Glomerular visceral epithelial cell (primary cell): ENCODE data around the gene STARD6.
"Not testable (repeated sequence)": the region's sequence is repeated elsewhere in the genome, so short reads cannot be mapped to it uniquely, and the experiment has no call there.

Experiments used
- DNase-seq: peaks from one replicate; pipeline ENCODE4 v3.0.0-alpha.2; 2016; ENCODE audit errors: extremely low spot score

STARD6 gene, protein sequence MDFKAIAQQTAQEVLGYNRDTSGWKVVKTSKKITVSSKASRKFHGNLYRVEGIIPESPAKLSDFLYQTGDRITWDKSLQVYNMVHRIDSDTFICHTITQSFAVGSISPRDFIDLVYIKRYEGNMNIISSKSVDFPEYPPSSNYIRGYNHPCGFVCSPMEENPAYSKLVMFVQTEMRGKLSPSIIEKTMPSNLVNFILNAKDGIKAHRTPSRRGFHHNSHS

DNA sequence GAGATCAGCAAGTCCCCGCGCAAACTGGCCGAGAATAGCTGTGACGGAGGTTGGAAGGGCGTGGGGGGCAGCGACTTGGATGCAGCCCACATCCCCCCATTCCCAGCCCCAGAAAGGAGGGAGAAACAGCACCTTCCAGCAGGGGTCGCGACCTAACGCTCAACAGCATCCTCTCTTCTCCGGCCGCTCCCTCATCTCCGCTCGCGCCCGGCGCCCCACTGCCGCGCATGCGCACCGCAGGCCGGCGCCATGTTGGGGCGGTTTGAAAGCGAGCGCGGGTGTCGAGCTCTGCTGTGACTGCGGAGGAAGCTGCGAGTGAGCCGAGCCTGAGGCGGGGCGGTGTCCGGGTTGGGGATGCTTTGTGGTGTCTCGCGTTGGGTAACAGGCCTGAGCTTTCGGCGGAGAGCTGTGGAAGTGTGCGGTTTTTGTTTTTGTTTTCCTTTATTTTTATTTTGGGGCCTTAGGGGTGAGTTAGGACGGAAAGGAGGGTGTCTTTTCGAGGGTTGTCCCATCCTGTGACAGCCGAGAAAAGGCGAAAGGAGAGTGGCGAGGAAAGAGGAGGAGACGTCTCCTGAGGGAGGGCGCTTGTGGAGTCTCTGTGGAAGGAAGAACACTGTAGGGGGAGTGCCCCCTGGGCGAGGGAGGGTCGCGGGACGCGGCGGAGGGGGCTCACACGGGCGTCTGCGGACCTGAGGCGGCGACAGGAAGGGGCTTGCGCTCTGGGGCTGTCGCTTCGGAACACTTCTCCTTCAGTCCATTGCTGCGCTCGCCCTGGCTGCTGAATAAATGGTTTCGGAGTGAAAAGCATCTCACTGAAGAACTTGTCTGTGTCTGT is at the start of gene STARD6, which contains the start of gene C18orf54:
Gene STARD6, minus strand, starts transcription at position 199 of the 835 bp plus-strand sequence. CDS start 3,285 bp downstream, outside the sequence.
Gene C18orf54, plus strand, starts transcription at position 247 of the 835 bp plus-strand sequence. CDS start 2,667 bp downstream, outside the sequence.
- DNase-seq = peak; percentile 96

DNA sequence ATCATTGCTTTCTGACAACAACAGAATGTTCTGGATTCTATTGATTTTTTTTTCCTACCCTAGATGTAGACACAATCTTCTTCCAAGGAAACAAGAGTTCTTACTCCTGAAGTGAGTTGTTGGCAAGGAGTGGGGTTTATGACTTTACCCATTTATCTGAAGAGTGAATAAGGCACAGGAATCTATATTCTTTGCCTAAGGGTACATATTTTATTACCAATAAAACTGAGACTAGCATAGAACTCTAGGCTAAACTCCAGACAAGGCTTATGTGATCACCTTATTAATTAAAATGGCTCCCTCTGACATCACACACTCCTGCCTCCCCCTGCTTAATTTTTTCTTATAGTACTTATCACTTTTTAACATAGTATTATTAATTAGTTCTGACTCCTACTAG is 47.6 kb upstream of the STARD6 start:
- no peak for DNase-seq

DNA sequence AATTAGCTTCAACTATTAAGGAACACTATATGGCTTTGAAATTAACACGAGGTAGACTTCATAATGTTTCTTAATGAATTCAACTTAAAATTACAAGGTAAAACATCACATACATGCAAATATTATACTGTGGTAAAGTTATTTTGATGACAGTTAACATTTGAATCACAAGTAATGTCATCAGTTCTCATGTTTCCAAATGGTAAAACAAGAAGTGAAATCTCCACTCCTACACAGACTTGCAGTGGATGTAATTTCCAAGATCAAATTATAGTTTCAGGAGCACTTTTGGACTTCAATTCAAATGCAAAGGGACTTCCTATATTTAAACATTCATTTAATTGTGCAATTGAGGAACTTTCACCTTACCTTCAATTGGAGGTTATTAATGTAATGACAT is 39.1 kb upstream of the STARD6 start:
- no peak for DNase-seq

DNA sequence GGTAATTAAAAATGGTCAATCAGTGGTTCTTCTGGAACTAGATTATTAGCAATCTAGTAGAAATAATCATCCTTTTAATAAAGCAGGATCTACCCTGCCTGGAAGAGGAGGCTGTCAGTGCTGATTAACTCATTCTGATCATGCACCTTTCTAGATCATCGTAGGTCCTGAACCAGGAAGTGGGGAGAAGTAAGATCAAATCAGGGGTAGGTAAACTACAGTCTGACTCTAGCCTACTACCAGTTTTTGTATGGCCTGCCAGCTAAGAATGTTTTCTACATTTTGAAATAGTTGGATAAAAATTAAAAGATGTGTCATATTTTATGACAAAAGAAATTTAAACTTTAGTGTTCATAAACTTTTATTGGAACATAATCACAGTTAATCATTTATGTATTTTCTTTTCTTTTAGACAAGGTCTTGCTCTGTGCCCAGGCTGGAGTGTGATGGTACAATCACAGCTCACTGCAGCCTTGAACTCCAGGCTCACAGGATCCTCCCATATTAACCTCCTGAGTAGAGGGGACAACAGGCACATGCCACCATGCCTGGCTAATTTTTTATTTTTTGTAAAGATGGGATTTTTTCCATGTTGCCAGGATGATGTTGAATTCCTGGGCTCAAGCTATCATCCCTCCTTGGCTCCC is 36.1 kb upstream of the STARD6 start:
- no peak for DNase-seq

DNA sequence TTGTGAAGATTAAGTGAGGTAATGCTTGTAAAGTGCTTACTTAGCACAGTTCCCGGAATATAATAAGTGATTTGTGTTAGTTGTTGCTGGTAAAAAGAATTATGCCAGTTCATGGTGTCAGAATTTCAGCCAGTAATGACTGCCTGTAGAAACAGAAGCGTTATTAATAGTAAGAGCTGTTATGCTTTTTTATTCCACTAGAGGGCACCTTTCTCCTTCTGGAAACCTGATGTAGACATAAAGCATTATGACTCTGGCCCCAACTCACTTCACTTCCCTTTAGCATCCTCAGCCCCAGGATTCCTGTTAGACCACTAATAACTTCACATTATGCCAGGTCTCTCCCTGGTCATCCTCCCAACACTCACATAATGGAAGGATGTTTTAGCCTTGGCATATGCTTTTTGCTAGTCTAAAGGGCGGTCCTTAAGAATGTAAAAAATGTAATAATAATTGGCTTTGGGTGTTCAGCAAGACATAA is 34.9 kb upstream of the STARD6 start:
- DNase-seq = peak; percentile 74

DNA sequence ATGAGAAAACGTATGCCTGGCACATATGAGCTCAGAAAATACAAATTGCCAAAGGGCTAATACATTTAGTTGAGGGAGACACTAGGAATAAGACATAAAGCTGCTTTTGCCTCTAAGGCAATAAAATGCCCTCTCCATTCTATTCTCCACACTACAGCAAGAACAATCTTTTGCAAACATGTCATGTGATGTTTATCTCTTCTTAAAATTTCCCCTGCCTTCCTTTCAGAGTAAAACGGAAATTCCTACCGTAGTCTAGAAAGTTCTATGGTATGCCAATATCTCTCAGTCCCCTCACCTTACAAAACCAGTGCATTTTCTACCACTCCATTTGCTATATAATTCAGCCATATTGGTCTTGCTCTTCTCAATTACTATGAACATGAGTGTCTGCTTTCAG is 33.2 kb upstream of the STARD6 start:
- DNase-seq = no peak

DNA sequence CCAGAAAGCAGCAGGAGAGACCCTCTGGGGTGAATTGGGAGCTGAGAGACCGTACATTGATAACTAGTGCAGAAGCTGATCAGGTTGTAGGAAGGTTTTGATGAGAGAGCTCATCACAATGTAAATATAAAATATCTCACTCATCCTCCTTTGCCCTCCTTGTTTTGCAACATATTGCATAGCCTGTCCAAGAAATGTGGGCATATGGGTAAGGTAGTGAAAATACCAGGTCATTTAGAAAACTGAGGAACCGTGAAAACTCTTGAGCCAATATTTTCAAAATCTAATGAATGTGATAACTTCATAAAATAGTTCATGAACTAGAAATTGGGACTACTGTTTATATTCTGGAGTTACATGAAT is 31.5 kb upstream of the STARD6 start:
- no peak for DNase-seq

DNA sequence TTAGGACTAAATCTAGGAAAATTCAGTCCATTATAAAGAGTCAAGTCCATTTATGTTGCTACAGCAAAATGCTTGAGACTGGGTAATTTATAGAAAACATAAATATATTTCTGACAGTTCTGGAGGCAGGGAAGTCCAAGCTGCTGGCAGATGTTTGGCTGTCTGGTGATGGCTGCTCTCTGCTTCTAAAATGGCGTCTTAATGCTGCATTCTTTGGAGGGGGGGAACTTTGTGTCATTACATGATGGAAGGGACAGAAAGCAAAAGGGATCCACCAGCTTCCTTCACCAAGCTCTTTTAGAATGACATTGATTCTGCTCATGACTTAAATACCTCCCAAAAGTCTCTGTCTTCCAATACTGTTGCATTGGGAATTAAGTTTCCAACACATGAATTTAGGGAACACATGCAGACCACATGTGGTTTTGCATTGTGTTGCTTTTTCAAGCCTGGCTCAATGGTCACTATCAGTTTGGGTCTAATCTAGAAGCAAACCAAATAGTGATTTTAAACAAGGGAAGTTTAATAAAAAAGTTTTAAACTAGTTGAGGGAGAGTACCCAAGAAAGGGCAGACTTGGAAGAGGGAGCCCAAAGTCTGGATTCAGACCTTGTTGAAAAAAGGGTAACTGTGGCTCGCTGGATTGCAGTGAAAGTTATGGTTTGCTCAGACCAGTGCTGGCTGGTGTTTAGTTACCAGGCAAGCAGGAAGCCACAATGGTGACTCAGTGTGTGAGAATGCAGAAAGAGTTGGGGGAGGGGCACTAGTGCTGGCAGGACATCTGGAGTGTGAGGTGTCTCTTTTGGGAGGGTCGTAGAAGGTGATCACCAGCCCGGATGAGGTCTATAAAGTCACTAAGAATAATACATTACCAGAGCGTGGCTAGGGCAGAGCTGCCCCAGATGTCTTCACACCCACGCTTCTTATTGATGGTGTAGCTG is 30.8 kb upstream of the STARD6 start:
- DNase-seq = peak; percentile 92

DNA sequence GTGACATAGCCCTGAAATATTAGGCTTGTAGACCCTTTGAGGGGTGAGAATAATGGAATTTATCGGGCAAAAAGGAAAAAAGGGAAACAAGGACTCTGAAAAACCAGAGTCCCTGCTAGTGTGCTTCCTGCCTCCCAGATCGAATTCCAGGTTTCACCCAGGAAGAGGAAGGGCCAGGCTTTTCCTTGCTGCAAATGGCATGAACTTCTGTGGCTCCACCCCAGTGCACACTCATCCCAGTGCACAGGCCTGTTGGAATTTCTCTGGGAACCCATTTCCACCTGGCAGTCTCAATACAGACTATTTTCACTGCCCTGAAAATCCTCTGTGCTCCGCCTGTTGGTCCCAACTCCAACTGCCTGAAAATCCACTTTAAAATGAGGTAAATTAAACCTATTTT is 30.0 kb upstream of the STARD6 start:
- peak; percentile 30 for DNase-seq

DNA sequence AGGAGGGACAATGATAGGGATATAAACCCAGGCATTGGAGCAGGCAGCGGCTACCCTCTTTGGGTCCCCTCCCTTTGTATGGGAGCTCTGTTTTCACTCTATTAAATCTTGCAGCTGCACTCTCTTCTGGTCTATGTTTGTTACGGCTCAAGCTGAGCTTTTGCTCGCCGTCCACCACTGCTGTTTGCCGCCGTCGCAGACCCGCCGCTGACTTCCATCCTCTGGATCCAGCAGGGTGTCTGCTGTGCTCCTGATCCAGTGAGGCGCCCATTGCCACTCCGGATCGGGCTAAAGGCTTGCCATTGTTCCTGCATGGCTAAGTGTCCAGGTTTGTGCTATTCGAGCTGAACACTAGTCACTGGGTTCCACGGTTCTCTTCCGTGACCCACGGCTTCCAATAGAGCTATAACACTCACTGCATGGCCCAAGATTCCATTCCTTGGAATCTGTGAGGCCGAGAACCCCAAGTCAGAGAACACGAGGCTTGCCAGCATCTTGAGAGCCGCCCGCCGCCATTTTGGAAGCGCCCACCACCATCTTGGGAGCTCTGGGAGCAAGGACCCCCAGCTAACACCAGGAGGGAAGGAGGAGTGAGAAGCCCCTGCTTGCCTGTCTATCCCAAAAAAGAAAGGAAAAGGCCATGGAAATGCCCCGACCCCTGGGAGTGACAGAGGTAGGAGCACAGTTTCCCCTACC is 29.3 kb upstream of the STARD6 start:
- DNase-seq = not testable (repeated sequence)

DNA sequence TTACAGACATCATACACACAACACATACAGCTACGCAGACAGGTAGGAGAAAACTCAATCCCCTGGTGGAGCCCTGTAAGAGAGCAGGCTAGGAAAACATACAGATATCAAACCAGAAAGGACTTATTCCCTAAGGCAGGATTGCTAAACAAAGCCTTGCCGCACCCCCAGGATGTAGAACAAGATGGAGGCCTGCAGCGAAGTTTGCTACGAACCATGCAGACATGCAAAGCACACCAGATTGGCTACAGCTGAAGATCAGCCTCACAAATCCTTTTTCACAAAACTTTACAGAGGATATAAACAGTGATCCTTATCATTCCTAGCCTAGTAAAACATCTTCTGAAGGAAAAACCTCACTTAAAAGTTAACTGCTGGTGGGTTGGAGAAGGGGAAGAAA is 28.4 kb upstream of the STARD6 start:
- DNase-seq = no peak

DNA sequence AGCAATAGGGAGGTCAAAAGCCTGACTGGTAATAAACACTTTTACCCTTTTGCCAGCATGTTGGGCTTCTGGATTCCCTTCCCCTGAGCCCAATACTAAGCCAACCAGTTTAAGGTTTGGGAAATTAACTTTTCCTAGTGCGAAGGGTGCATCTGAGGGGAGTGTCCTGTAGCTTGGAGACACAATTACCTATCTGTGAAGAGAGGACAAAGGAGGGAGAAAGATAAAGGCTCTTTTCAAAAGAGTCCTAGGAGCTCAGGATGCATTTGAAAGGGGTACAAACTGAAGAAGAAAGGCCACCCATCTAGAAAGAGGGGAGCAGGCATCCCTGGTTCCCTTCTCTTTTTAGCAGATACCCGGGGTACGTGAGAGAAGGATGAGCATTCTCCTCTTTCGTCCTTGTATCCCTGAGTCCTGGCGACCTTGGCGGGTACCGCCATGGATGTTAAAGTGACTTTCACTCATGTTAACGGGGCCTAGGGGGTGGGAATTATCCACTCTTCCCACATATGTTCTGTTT is 25.1 kb upstream of the STARD6 start:
- no peak for DNase-seq

DNA sequence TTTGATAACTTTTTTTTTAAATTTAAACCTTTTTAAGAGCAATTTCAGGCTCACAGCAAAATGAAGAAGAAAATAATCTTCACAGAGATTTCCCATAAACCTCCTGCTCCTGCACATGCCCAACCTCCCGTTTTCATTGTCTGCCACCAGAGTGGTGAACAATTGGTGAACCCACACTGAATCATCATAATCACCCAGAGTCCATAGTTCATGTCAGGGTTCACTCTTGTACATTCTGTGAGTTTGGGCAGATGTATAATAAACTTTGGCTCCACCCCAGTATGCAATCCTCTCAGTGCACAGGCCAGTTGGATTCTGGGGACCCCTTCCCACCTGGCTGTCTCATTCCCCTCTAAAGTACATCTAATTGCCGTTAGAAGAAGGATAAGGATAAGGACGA is 24.4 kb upstream of the STARD6 start:
- no peak for DNase-seq

DNA sequence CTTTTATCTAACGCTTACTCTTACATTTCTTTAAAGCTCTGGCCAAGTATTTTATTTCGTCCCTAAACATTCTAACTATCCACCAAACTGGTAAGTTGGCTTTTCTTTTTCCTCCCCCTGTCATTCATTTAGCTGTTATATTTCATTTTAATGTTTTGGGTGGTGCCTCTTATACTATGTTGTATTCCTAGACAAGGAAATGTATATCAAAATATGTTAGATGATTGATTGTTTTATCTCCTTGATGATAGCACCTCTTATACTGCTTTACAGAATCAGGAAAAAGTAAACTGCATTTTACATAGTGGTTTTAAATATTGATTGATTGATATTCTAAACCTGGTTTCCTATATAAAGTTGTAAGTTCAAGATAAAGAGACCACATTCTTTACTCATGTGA is 24.0 kb upstream of the STARD6 start:
- DNase-seq = no peak

DNA sequence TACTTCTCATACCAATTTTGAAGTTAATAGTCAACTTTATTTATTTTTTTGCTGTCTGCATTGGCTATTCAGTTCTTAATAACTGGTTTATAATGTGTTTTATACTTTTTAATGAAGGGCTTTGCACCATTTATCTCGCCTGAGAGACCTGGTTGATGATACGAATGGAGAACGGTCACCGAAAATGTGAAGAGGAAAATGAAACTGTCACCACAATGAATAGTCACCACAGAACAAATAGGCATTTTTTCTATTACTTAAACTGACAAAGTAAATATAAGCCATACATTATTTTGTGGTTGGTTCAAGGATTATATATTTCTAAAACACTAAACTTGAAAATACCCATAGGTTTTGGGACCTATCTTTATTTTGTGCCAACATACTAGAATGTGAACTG is 20.4 kb upstream of the STARD6 start:
- DNase-seq = no peak

DNA sequence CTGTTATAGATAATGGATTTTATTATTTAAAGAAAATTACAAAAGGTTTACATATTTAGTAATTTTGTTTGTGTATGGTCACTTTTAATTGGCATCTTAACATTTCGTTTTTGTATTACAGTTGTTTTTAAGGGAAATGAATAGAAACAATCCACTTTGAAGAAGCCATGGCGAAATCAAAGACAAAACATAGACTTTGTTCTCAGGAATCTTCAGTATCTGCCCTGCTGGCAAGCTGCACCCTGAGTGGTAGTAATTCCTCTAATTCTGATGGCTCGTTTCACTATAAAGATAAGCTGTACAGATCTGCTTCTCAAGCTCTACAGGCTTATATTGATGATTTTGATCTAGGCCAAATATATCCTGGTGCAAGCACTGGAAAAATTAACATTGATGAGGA is 2.7 kb upstream of the STARD6 start:
- DNase-seq = no peak

DNA sequence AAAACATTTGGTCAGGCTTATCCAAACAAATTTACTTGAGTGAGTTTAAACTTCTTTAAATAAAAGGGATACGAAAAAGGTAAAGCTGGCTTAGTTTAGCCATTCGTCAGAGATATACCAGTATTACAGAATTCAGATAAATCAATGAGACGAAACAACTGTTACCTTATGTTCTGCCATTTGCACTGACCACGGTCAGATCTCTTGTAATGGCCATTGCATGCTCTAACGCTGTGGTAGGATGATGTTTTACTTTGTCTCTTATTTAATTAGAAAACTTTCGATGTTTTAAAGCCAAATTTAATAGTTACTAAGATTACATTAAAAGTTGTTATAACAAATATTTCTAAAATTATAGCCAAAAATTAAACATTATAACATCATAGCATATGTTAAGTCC is 1.6 kb upstream of the STARD6 start:
- DNase-seq = no peak

DNA sequence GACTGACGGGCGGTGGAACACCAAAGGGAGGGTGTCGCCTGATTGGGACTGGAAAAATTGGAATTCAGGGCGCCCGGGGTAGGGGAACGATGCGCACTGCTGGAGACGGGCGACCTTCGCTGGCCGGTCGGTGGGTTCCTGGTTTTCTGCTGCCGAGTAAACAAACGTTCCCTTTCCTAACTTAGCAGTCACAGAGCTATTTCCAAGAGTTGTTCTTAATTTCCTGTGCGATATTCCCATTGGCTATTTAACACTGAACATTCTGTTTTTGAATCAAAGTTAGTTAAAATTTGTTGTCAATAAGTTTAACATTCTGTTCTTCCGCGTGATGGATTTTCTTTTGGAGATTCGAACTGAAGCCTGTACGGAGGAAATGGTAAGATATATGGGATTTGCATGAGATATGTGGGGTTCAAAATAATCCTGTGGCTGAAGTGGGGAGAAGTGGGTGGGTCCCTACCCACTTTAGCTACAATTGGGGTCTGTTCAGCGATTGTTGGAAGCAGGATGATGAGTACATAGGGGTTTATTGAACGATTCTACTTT is 910 bp upstream of the STARD6 start:
- DNase-seq = peak; percentile 25

DNA sequence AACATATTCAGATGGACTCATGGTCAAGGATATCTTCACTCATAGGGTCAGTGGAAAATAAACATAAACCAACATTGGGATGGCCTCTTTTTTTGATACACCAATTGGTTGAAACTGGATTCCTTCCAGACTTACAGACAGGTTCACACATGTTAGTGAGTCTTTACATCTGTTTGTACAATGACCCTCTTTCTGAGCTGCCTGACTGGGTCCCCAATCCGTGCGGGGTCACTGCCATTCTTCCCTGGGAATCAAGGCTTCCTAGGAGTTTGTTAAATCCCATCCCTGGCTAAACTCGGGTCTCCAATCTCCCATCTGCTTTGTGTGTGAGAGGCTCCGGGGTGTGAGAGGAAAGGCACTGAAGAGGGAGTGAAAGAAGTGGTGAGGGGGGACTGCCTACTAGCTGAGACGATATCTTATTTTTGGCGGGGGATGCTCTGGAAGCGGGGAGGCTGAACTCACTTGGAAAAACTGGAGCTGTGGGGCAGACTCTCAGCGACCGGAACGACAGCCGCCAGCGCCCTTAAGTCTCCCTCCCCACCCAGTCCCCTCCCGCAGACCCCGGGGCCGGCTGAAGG is 487 bp downstream of the STARD6 start:
- DNase-seq = no peak

DNA sequence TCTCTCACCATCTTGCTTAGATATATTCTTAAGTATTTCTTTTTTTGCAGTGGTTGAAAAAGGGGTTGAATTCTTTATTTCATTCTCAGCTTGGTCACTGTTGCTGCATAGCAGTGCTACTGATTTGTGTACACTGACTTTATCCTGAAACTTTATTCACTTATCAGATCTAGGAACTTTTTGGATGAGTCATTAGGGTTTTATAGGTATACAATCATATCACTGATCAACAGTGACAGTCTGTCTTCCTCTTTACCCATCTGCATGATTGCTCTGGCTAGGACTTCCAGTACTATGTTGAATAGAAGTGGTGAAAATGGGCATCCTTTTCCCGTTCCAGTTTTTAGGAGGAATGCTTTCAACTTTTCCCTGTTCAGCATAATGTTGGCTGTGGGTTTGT is 6.5 kb downstream of the STARD6 start:
- DNase-seq = no peak
